HUES6 (cell line): Measurements from ENCODE around the gene KRTAP5-4.
A peak's percentile ranks its signal among the peaks of the same experiment; 100 is the strongest.
"Not testable (repeated sequence)": the region's sequence is repeated elsewhere in the genome, so short reads cannot be mapped to it uniquely, and the experiment has no call there.

Source experiments
- H3K27ac ChIP-seq: 2 replicates; pipeline ENCODE4 v1.7.0; 2013; ENCODE audit warnings: low read depth, mild to moderate bottlenecking, low read length, inconsistent platforms
- H3K27me3 ChIP-seq: 2 replicates; pipeline ENCODE4 v1.6.1; 2013; ENCODE audit warnings: low read length; ENCODE audit not compliant: control insufficient read depth, insufficient read depth
- H3K36me3 ChIP-seq: 2 replicates; pipeline ENCODE4 v1.6.1; 2013; ENCODE audit warnings: low read length; ENCODE audit not compliant: control insufficient read depth, insufficient read depth
- H3K4me1 ChIP-seq: 2 replicates; pipeline ENCODE4 v1.6.1; 2013; ENCODE audit warnings: low read length; ENCODE audit not compliant: control insufficient read depth, insufficient read depth
- H3K4me3 ChIP-seq: 2 replicates; pipeline ENCODE4 v1.5.1; 2013; ENCODE audit warnings: low read depth, low read length
- H3K9ac ChIP-seq: one replicate; pipeline ENCODE4 v1.6.1; 2013; ENCODE audit warnings: mild to moderate bottlenecking, low read length
- H3K9me3 ChIP-seq: 2 replicates; pipeline ENCODE4 v1.6.1; 2013; ENCODE audit warnings: low read depth, low read length; ENCODE audit not compliant: control insufficient read depth, insufficient read depth

Gene KRTAP5-4

GRCh38 chr11:1661454-1662269 is 39.7 kb upstream of the KRTAP5-4 start:
- H3K27me3 ChIP-seq, H3K9me3 ChIP-seq, H3K4me3 ChIP-seq, H3K27ac ChIP-seq, H3K36me3 ChIP-seq, H3K9ac ChIP-seq, H3K4me1 ChIP-seq: not testable (repeated sequence)

GRCh38 chr11:1660111-1660867 is 38.4 kb upstream of the KRTAP5-4 start:
- H3K4me1 ChIP-seq: no peaks in the 10 kb centered on the region
- no peak overlapping the region for H3K9ac ChIP-seq
- no peaks in the 10 kb centered on the region for H3K9me3 ChIP-seq
- H3K4me3 ChIP-seq: no peak overlapping the region
- H3K36me3 ChIP-seq: no peaks in the 10 kb centered on the region
- H3K27ac ChIP-seq: no peak overlapping the region
- H3K27me3 ChIP-seq: no peaks in the 10 kb centered on the region; the same call in 1 of the 2 replicates

- Histone ChIP-seq H3K36me3 (no peaks in the 10 kb centered on the region), H3K27me3 (no peaks in the 10 kb centered on the region; the same call in 1 of the 2 replicates), H3K27ac (no peak overlapping the region), H3K9me3 (no peaks in the 10 kb centered on the region), H3K9ac (no peak overlapping the region), H3K4me1 (peaks cover 5% of the 10 kb centered on the region; the same call in 1 of the 2 replicates), H3K4me3 (no peak overlapping the region)
Observed at GRCh38 chr11:1659506-1659905, 37.6 kb upstream of the KRTAP5-4 start.

- Histone ChIP-seq H3K4me1 (peaks cover 13% of the 10 kb centered on the region; the same call in 1 of the 2 replicates), H3K4me3 (no peak overlapping the region), H3K27me3 (peaks cover 12% of the 10 kb centered on the region), H3K9ac (no peak overlapping the region), H3K27ac (no peak overlapping the region), H3K9me3 (no peaks in the 10 kb centered on the region), H3K36me3 (no peaks in the 10 kb centered on the region)
Observed at GRCh38 chr11:1656670-1657069, 34.7 kb upstream of the KRTAP5-4 start.

GRCh38 chr11:1656061-1656441 is 34.1 kb upstream of the KRTAP5-4 start:
- H3K9me3 ChIP-seq: no peaks in the 10 kb centered on the region
- peaks cover 13% of the 10 kb centered on the region; the same call in 1 of the 2 replicates for H3K4me1 ChIP-seq
- no peak overlapping the region for H3K27ac ChIP-seq
- no peak overlapping the region for H3K9ac ChIP-seq
- H3K4me3 ChIP-seq: no peak overlapping the region
- H3K36me3 ChIP-seq: no peaks in the 10 kb centered on the region
- peaks cover 14% of the 10 kb centered on the region for H3K27me3 ChIP-seq

GRCh38 chr11:1655168-1656060 is 33.5 kb upstream of the KRTAP5-4 start:
- no peak overlapping the region; the same call in 1 of the 2 replicates for H3K27ac ChIP-seq
- H3K4me3 ChIP-seq: no peak overlapping the region
- H3K36me3 ChIP-seq: no peaks in the 10 kb centered on the region
- no peak overlapping the region for H3K9ac ChIP-seq
- peaks cover 13% of the 10 kb centered on the region; the same call in 1 of the 2 replicates for H3K4me1 ChIP-seq
- peaks cover 18% of the 10 kb centered on the region for H3K27me3 ChIP-seq
- no peaks in the 10 kb centered on the region for H3K9me3 ChIP-seq

- Histone ChIP-seq H3K36me3 (no peaks in the 10 kb centered on the region), H3K9ac (no peak overlapping the region), H3K27me3 (peaks cover 18% of the 10 kb centered on the region), H3K9me3 (no peaks in the 10 kb centered on the region), H3K4me3 (no peak overlapping the region), H3K27ac (no peak overlapping the region), H3K4me1 (peaks cover 13% of the 10 kb centered on the region; the same call in 1 of the 2 replicates)
Observed at GRCh38 chr11:1654388-1655167, 32.6 kb upstream of the KRTAP5-4 start.

GRCh38 chr11:1653541-1654387 is 31.8 kb upstream of the KRTAP5-4 start:
- H3K9me3 ChIP-seq: no peaks in the 10 kb centered on the region
- no peak overlapping the region for H3K9ac ChIP-seq
- no peak overlapping the region for H3K4me3 ChIP-seq
- peaks cover 13% of the 10 kb centered on the region; the same call in 1 of the 2 replicates for H3K4me1 ChIP-seq
- peaks cover 18% of the 10 kb centered on the region for H3K27me3 ChIP-seq
- H3K27ac ChIP-seq: no peak overlapping the region
- H3K36me3 ChIP-seq: no peaks in the 10 kb centered on the region

- peaks cover 13% of the 10 kb centered on the region; the same call in 1 of the 2 replicates for H3K4me1 ChIP-seq
- H3K9me3 ChIP-seq: no peaks in the 10 kb centered on the region
- no peak overlapping the region for H3K9ac ChIP-seq
- H3K4me3 ChIP-seq: peak overlapping the region; percentile 49
- H3K27me3 ChIP-seq: peaks cover 18% of the 10 kb centered on the region
- no peaks in the 10 kb centered on the region for H3K36me3 ChIP-seq
- H3K27ac ChIP-seq: no peak overlapping the region
Observed at GRCh38 chr11:1652771-1653540, 31.0 kb upstream of the KRTAP5-4 start.
